Fibroblast of lung (primary cell): ENCODE measurements around the gene NAA38. TPM values are rescaled to one million over a fixed set of nuclear protein-coding genes. Genes with fewer than 3 reads are reported as not detected.

ENCODE experiments used
- DNase-seq, 2 donors: peaks; one replicate each; pipeline versions ENCODE4 v3.0.0 to v3.0.0-alpha.2; 2010; ENCODE audit warnings: low read depth in 2 of 2
- H2AFZ ChIP-seq: 2 replicates; pipeline ENCODE4 v1.5.1; 2012; ENCODE audit warnings: low read length, control low read depth, inconsistent platforms
- H3K27ac ChIP-seq: 2 replicates; pipeline ENCODE4 v1.5.1; 2011; ENCODE audit warnings: low read length, control low read depth; ENCODE audit not compliant: insufficient read depth
- H3K27me3 ChIP-seq: 2 replicates; pipeline ENCODE4 v1.5.1; 2011; ENCODE audit warnings: mild to moderate bottlenecking, low read length; ENCODE audit not compliant: control insufficient read depth, insufficient read depth
- H3K36me3 ChIP-seq: 2 replicates; pipeline ENCODE4 v1.5.1; 2011; ENCODE audit warnings: low read length; ENCODE audit not compliant: control insufficient read depth, insufficient read depth
- H3K4me1 ChIP-seq: 2 replicates; pipeline ENCODE4 v1.5.1; 2011; ENCODE audit warnings: low read length; ENCODE audit not compliant: control insufficient read depth, insufficient read depth; ENCODE audit errors: extremely low read depth
- H3K4me2 ChIP-seq: 2 replicates; pipeline ENCODE4 v1.5.1; 2011; ENCODE audit warnings: low read length, control low read depth; ENCODE audit not compliant: insufficient read depth; ENCODE audit errors: extremely low read depth
- H3K4me3 ChIP-seq, 4 experiments: fragments of 200-600 bp in 1 of 4; sonication (generic) in 1 of 4; replicated peaks in 1 of 4; 2 replicates each; pipeline ENCODE4 v1.5.1; 2011 to 2016; ENCODE audit warnings: low read length in 4 of 4, low read depth in 3 of 4, mild to moderate bottlenecking in 3 of 4, control low read depth in 2 of 4, inconsistent platforms in 1 of 4, mixed read lengths in 1 of 4; ENCODE audit not compliant: insufficient read depth in 1 of 4; ENCODE audit errors: control extremely low read depth in 1 of 4
- H3K79me2 ChIP-seq: 2 replicates; pipeline ENCODE4 v1.5.1; 2012; ENCODE audit warnings: mild to moderate bottlenecking, low read length, inconsistent platforms; ENCODE audit not compliant: control insufficient read depth, insufficient read depth
- H3K9ac ChIP-seq: 2 replicates; pipeline ENCODE4 v1.5.1; 2011; ENCODE audit warnings: mild to moderate bottlenecking, low read length, control low read depth; ENCODE audit not compliant: insufficient read depth
- H3K9me3 ChIP-seq: 2 replicates; pipeline ENCODE4 v1.5.1; 2012; ENCODE audit warnings: low read depth, low read length; ENCODE audit not compliant: control insufficient read depth, insufficient read depth
- H4K20me1 ChIP-seq: 2 replicates; pipeline ENCODE4 v1.5.1; 2011; ENCODE audit warnings: low read length; ENCODE audit not compliant: control insufficient read depth, insufficient read depth; ENCODE audit errors: extremely low read depth
- CTCF ChIP-seq, 2 donors: IDR thresholded peaks in 1 of 2; conservative IDR thresholded peaks in 1 of 2; 1 replicate in 1 of 2; 2 replicates in 1 of 2; pipeline ENCODE4 v1.5.1; 2011 to 2012; ENCODE audit warnings: low read length in 2 of 2, control low read depth in 1 of 2, inconsistent platforms in 1 of 2, low read depth in 1 of 2, mild to moderate bottlenecking in 1 of 2
- EZH2 ChIP-seq: IDR thresholded peaks from 2 replicates; pipeline ENCODE4 v1.5.1; 2012; ENCODE audit warnings: low read length, control low read depth, mild to moderate bottlenecking; ENCODE audit errors: missing control alignments
- polyA plus RNA-seq, 2 donors: library from polyadenylated mRNA; depleted of rRNA in 1 of 2; stranded (reverse) in 1 of 2; unstranded in 1 of 2; fragments of >200 nt; gene quantifications; 2 replicates each; pipeline ENCODE4 v1.2.1, GENCODE V29; 2011 to 2012; ENCODE audit warnings: missing spikeins in 1 of 2
- total RNA-seq: library from RNA; depleted of rRNA; stranded (reverse); fragments of >200 nt; gene quantifications from 2 replicates; pipeline ENCODE4 v1.2.1, GENCODE V29; 2014

The NAA38 gene
- total and polyA plus RNA-seq, 2 donors (not counting 1 experiment from before 2014, with no cell fraction given), result 31.0 to 78.9 TPM

DNA sequence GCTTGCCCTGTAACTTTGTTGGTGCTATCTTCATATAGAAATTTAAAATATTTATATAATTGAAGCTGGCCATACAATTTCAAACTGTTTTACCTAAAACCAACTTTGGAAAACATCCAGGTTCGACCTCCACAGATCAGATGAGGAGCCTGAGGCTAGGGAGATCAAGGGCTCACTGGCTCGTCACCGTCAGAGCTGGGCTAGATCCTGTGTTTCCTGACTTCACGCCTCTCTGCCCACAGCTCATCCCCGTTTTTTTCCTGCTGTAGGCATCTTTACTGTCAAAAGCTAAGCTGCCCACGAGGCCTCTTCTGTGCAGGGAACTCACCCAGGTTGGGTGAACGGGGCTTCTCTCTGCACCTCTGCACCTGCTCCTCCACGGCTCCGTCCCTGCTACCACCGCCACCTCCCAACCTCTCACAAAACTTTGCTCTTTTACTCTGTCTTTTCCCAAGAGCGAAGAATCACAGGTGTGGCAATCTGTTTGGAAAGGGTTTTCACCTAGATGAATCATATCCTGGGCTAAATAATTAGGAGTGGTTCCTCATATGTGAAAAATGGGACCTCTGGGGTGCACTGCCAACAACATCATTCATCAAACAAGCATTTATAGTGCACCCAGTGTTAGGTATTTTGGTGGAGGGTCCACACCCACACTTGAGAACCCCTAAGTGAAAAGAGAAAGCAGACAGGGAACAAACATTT lies 48.1 kb downstream of the NAA38 start:
- Histone ChIP-seq H2AFZ (no peak overlapping the region), H3K36me3 (no peaks in the 10 kb centered on the region), H3K79me2 (no peaks in the 10 kb centered on the region), H3K4me3 (no peak overlapping the region), H3K4me1 (no peaks in the 10 kb centered on the region), H3K27me3 (no peaks in the 10 kb centered on the region), H3K4me2 (no peak overlapping the region), H3K9me3 (no peaks in the 10 kb centered on the region), H4K20me1 (no peaks in the 10 kb centered on the region), H3K9ac (no peak overlapping the region), H3K27ac (no peak overlapping the region)
- TF ChIP-seq CTCF (conservative IDR thresholded peaks at IDR 0.05 in 1 of 2, IDR thresholded peaks at IDR 0.05 in 1 of 2; ENCODE audit: low read depth in 1 of 2, low read length in 2 of 2) (no peak), EZH2 (no peak)
- no peak for DNase-seq

GRCh38 chr17:7807206-7807605 lies 50.2 kb downstream of the NAA38 start:
- H3K36me3 ChIP-seq, result no peaks in the 10 kb centered on the region
- no peak for DNase-seq
- no peaks in the 10 kb centered on the region for H3K27me3 ChIP-seq
- H3K9me3 ChIP-seq, result no peaks in the 10 kb centered on the region
- H3K4me3 ChIP-seq, result no peak overlapping the region
- no peak overlapping the region for H3K9ac ChIP-seq
- H3K27ac ChIP-seq, result no peak overlapping the region
- no peak overlapping the region for H2AFZ ChIP-seq
- H3K4me2 ChIP-seq, result no peak overlapping the region
- TF ChIP-seq EZH2 (no peak), CTCF (conservative IDR thresholded peaks at IDR 0.05 in 1 of 2, IDR thresholded peaks at IDR 0.05 in 1 of 2; ENCODE audit: low read depth in 1 of 2, low read length in 2 of 2) (no peak)
- H4K20me1 ChIP-seq, result no peaks in the 10 kb centered on the region
- no peaks in the 10 kb centered on the region for H3K4me1 ChIP-seq
- H3K79me2 ChIP-seq, result no peaks in the 10 kb centered on the region

Other genes starting within 250 kb of the NAA38 start
- gene FXR2, start 242.7 kb downstream of the NAA38 start, total RNA-seq, result 39.8 and 46.6 TPM in 2 replicates
- 22.0 and 28.1 TPM in 2 replicates for gene FXR2, start 242.7 kb downstream of the NAA38 start, polyA plus RNA-seq
- 54.3 and 55.5 TPM in 2 replicates for gene SAT2, start 229.7 kb downstream of the NAA38 start, total RNA-seq
- 47.0 and 48.2 TPM in 2 replicates for gene SAT2, start 229.7 kb downstream of the NAA38 start, polyA plus RNA-seq
- gene SHBG, start 227.4 kb downstream of the NAA38 start, total RNA-seq, result 0.26 and 0.33 TPM in 2 replicates
- gene SHBG, start 227.4 kb downstream of the NAA38 start, polyA plus RNA-seq, result 0.27 and 0.45 TPM in 2 replicates
- 0.33 TPM in 1 of 2 replicates, not detected in the other for gene ATP1B2, start 206.6 kb downstream of the NAA38 start, total RNA-seq
- 0.02 and 0.05 TPM in 2 replicates for gene ATP1B2, start 206.6 kb downstream of the NAA38 start, polyA plus RNA-seq
- gene TP53, start 170.1 kb downstream of the NAA38 start, total RNA-seq, result 23.0 and 24.7 TPM in 2 replicates
- 35.5 and 43.2 TPM in 2 replicates for gene TP53, start 170.1 kb downstream of the NAA38 start, polyA plus RNA-seq
- 2.3 and 3.1 TPM in 2 replicates for gene WRAP53, start 169.1 kb downstream of the NAA38 start, total RNA-seq
- gene WRAP53, start 169.1 kb downstream of the NAA38 start, polyA plus RNA-seq, result 3.0 and 7.2 TPM in 2 replicates
- 0.26 and 0.33 TPM in 2 replicates for gene EFNB3, start 152.4 kb downstream of the NAA38 start, total RNA-seq
- 0.51 and 3.7 TPM in 2 replicates for gene EFNB3, start 152.4 kb downstream of the NAA38 start, polyA plus RNA-seq
- 0.17 and 0.26 TPM in 2 replicates for gene DNAH2, start 139.8 kb downstream of the NAA38 start, total RNA-seq
- 0.06 and 0.08 TPM in 2 replicates for gene DNAH2, start 139.8 kb downstream of the NAA38 start, polyA plus RNA-seq
- gene KDM6B, start 23.3 kb downstream of the NAA38 start, total RNA-seq, result 9.4 and 12.3 TPM in 2 replicates
- gene KDM6B, start 23.3 kb downstream of the NAA38 start, polyA plus RNA-seq, result 0.68 and 1.1 TPM in 2 replicates
- 0.17 TPM in 1 of 2 replicates, not detected in the other for gene TMEM88, start 2.5 kb downstream of the NAA38 start, total RNA-seq
- 0.07 TPM in 1 of 2 replicates, not detected in the other for gene TMEM88, start 2.5 kb downstream of the NAA38 start, polyA plus RNA-seq
- 6.9 and 7.4 TPM in 2 replicates for gene CYB5D1, start 444 bp upstream of the NAA38 start, total RNA-seq
- 6.8 and 8.7 TPM in 2 replicates for gene CYB5D1, start 444 bp upstream of the NAA38 start, polyA plus RNA-seq
- 144 and 165 TPM in 2 replicates for gene CHD3, start 31.2 kb upstream of the NAA38 start, total RNA-seq
- 23.6 and 23.8 TPM in 2 replicates for gene CHD3, start 31.2 kb upstream of the NAA38 start, polyA plus RNA-seq
- gene RNF227, start 58.7 kb upstream of the NAA38 start, total RNA-seq, result 1.8 and 3.9 TPM in 2 replicates
- gene RNF227, start 58.7 kb upstream of the NAA38 start, polyA plus RNA-seq, result 2.2 and 2.8 TPM in 2 replicates
- gene KCNAB3, start 72.3 kb upstream of the NAA38 start, total RNA-seq, result 0.26 and 0.33 TPM in 2 replicates
- gene KCNAB3, start 72.3 kb upstream of the NAA38 start, polyA plus RNA-seq, result 0.69 and 1.3 TPM in 2 replicates
- gene TRAPPC1, start 74.4 kb upstream of the NAA38 start, total RNA-seq, result 38.3 and 61.9 TPM in 2 replicates
- gene TRAPPC1, start 74.4 kb upstream of the NAA38 start, polyA plus RNA-seq, result 342 and 409 TPM in 2 replicates
- gene CNTROB, start 74.6 kb upstream of the NAA38 start, total RNA-seq, result 12.8 and 17.2 TPM in 2 replicates
- 12.6 and 20.8 TPM in 2 replicates for gene CNTROB, start 74.6 kb upstream of the NAA38 start, polyA plus RNA-seq
- gene GUCY2D, start 145.1 kb upstream of the NAA38 start, total RNA-seq, result not detected in 2 replicates
- gene GUCY2D, start 145.1 kb upstream of the NAA38 start, polyA plus RNA-seq, result not detected in 2 replicates
- not detected in 2 replicates for gene ALOX15B, start 181.5 kb upstream of the NAA38 start, total RNA-seq
- not detected in 2 replicates for gene ALOX15B, start 181.5 kb upstream of the NAA38 start, polyA plus RNA-seq
- not detected in 2 replicates for gene ALOX12B, start 230.2 kb upstream of the NAA38 start, total RNA-seq
- not detected in 2 replicates for gene ALOX12B, start 230.2 kb upstream of the NAA38 start, polyA plus RNA-seq